NCI-H748 treated with DMSO at 0.1 percent for 48 hours (cell line): ENCODE data around the gene ZDHHC14.
"Not testable (repeated sequence)": the region's sequence is repeated elsewhere in the genome, so short reads cannot be mapped to it uniquely, and the experiment has no call there.

Experiments
- DNase-seq: peaks from one replicate; lab custom pipeline; 2025; lab: John Stamatoyannopoulos, UW

Gene ZDHHC14

DNA sequence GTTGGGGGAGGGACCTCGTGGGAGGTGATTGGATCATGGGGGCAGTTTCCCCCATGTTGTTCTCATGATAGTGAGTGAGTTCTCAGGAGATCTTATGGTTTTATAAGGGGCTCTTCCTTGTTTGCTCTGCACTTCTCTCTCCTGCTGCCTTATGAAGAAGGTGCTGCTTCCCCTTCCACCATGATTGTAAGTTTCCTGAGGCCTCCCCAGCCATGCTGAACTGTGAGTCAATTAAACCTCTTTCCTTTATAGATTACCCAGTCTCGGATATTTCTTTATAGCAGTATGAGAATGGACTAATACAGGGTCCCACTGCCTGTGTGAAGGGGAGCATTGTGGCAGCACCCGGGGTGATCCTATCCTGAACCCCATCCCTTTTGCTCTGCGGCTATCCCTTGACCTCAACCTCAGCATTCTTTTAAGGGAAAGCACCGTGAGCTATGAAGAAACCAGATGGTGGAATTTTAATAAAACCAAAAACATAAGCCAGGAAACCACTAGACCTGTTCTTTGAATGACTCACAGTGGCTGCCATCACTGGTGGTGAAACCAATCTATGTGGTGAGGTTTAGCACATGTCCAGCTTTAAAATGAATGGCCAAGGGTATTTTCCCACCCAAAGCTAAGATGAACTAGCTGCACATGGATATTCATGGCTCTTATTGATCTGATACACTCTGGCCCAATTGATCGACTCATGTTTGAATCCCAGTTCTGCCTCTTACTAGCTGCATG, 62.2 kb downstream of the ZDHHC14 start:
- DNase-seq = no peak

DNA sequence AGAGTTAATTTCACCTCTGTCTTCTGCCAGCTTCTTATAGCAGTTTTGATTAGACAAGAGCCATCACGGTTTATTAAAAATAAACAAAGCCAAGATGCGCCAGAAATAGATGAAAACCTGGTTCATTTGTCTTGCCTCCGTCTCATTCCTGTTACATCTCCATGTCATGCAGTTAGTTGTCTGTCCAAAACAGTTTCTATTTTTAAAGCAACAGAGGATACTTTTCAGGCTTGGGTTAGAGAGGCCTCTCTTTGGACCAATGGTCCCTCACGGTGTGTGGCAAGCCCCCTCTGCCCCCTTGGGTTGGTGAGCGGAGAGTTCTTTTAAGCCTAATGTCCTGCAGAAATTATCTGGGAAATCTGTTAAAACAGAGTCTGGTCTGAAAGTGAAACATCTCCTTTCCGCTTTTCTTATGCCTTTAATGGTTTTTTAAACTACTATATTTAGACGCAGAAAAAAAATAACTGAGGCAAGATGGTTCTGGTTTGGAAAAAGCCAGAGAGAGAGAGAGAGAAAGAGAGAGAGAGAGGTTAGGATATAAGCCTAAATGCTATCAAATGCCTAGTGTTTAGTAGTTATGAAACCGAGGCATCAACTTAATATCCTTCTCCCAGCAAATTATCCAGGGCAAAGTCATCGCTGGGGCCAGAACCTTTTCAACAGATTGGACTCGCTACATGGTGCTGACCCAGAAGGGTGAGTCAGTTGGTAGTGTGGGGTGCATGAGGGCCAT, 64.5 kb downstream of the ZDHHC14 start:
- no peak for DNase-seq

DNA sequence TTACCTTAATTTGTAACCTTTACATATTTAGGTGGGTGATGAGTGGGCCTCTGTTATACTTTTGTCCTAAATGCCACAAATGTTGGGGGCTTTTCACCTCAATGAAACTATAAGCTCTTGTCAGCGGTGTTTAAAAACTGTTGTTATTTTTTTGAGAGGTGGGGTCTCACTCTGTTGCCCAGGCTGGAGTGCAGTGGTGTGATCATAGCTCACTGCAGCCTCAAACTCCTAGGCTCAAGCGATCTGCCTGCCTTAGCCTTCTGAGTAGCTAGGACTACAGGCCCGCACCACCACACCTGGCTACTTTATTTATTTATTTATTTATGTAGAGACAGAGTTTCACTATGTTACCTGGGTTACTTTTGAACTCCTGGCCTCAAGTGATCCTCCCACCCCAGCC, 66.7 kb downstream of the ZDHHC14 start:
- no peak for DNase-seq

DNA sequence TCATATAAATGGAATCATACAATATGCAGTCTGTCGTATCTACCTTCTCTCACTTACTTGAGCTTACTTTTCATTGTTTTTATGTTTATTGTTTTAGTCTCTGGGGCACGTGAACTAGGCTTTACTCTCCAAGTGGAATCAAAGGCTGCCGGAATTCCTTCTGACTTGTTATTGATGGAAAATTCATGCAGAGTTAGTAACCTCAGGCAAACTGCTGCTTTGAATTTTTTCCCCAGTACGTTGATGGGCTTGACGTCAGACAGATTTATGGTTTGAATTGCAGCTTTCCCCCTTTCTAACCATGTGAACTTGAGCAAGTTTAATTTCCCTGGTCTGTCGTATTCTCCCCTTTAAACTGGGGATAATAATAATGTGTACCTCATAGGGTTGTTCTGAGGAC, 68.6 kb downstream of the ZDHHC14 start:
- DNase-seq = no peak

DNA sequence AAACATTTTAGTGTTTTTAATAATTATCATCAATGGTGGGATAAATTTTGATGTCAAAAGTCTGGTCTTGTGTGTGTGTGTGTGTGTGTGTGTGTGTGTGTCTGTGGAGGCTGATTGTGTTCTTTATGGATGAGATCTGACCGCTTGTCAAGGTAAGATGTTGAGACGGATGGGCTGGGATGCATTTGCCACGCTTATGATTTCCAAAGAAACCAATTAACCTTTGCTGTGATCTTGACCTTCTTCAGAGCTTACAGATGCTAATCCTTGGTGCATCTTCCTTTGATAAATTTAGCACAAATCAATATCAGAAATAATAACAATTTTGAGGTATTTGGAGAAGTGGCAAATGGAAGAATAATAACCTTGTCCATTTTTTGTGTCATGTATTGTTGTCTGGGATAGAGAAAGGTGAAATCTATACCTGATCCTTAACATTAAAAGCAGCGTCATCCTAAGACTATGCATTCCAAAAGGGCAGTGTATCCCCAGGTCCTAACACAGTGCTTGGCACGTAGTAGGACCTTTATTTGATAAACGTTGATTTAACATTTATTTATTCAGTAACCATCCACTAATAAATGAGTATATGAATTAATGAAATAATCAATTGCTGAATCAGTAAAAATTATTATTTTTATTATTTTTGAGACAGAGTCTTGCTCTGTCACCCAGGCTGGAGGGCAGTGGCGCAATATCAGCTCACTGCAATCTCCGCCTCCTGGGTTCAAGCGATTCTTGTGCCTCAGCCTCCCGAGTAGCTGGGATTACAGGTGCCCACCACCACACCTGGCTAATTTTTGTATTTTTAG, 70.1 kb downstream of the ZDHHC14 start:
- no peak for DNase-seq

DNA sequence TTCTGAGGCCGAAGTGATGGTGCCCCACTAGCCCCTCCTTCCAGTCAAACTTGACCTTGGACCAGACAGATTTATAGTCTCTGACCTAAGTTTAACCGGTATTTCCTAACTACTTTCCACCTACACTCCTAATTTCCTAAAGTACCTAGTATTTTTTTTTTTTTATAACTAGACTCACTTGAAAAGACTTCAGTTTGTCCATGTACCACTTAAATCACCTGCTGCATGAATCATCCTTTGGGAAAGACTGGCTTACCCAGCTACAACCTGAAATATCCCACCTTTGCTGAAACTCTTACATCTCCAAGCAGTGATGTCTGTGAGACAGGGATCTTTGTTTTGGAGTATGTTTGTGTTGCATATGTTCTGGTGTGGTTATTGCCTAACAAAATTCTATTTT, 71.1 kb downstream of the ZDHHC14 start:
- no peak for DNase-seq

- no peak for DNase-seq
Observed at GRCh38 chr6:157453131-157453530, 72.1 kb downstream of the ZDHHC14 start.

DNA sequence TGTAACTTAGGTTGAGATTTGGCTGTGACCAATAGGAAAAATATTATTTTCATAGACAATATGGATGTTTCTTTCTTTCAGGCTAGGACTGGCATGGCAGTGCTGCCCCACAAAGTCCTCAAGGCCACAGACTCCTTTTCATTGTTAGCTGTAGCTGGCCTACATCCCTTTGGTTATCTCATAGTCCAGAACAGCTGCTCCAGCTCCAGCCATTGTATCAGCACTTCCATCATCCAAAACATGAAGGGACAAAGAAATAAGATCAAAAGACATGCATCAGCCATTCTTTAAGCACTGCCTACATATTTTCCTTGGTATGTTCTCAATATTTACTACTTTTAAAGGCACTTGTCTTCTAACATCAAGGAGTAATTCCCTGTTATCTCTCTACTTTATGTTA, 73.0 kb downstream of the ZDHHC14 start:
- DNase-seq = no peak

DNA sequence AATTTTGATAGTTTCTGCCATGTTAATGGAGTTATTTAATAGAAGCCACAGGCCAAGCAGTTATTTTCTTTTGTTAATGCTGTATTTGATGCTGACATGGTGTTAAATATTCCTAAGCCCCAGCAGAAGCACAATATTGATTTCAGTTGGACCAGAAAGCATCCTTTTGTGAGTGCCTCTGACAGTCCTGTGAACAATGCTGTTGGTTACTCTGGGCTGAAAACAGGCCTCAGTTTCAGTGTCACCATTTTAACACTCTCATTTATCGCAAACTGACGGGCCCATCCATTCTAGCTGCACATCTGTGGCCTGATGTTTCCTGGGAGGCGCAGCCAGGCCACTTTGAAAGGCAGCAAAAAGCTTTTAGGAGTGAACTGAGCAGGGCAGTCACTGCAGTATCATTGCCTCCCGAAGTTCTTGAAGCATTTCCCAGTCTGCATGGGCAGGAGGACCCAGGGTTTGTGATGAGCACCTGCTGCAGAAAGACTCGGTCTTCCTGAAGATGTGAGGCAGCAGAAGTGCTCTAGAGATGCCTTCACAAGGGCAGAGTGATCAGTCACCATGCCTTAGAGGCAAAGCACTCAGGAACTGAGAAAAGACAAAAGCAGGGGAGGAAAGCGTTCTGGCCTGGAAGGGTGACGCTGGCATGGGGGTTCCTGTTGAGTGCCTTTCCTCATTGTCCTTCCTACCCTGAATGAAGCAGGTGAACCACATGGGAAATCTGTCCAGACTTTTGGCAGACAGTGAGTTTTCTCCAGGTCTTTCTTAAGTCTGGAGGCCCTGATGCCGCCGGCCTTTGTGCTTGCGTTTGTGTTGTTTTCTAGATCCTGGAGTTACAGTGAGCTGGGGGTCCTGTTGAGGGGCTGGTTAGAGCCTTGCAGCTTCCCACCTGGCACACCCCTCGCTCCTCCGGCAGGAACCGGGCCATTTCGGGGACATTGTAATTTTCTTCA, 74.0 kb downstream of the ZDHHC14 start:
- no peak for DNase-seq

DNA sequence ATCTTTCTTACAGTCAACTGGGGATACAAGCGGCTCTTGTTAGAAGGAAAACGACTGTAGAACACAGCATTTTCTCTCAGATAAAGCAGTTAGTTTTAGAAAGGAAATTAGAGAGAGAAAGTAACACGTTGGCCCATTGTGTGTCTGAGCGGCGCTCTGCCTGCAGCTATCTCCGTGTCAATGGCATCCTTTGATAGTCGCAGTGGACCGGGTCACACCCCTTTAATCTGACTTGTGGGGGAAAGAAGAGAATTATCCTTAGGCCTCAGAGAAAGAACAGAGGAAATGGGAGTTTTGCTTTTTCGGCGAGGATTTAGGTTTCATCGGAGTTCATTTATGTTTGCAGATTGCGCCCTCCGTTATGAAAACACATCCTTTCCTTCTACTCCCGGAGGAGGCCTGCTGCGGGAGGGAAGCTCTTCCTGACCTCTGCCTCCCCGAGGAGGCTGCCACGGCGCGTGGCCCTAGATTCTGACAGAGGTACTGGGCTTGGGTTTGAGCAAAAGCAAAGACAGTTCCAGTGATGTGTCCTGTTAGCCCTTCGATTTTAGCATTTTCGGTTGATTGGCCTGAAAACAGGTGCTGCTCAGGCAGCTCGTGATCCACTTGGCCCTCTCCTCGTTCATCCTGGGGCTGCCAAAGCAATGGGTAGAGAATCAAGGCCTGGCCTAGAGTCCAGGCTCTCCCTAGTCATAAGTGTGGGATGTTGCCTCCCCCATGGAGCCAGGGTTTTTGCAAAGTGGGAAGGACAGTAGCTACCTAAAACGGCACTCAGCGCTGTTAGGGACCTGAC, 74.9 kb downstream of the ZDHHC14 start:
- DNase-seq = no peak

DNA sequence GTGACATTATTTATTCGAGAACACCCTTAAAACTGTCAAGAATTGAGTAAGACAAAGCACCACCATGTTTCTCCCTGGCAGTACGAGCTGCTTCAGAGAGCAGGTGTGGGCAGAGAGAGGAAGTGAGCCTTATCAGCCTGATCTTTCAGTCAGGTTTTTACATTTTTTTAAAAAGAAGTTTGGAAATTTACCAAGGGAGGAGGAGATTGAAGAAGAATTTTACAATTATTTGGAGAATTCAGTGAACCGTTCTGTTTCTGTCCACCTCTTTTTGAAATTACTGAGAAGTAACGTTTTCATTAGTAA, 75.5 kb downstream of the ZDHHC14 start:
- DNase-seq = no peak

- no peak for DNase-seq
Observed at GRCh38 chr6:157457787-157458186, 76.8 kb downstream of the ZDHHC14 start.

DNA sequence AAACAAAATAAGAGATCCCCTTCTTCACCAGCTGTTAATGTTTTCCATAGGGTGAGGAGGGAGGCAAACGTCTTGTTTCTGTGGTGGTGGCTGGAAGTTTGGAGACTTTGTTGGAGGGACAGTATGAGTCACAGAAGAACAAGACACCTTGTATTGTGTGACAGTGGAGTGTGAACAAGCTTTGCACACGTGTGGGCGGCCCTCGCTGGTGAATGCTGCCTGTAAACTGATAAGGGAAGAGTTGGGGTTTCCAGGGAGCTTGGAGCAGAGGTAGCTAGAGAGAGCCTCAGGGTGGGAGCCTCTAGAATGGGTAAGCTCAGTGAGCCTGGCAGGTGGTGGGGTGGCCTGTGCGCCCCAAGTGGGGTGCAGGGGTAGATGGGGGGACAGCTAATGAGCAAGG, 78.3 kb downstream of the ZDHHC14 start:
- no peak for DNase-seq

DNA sequence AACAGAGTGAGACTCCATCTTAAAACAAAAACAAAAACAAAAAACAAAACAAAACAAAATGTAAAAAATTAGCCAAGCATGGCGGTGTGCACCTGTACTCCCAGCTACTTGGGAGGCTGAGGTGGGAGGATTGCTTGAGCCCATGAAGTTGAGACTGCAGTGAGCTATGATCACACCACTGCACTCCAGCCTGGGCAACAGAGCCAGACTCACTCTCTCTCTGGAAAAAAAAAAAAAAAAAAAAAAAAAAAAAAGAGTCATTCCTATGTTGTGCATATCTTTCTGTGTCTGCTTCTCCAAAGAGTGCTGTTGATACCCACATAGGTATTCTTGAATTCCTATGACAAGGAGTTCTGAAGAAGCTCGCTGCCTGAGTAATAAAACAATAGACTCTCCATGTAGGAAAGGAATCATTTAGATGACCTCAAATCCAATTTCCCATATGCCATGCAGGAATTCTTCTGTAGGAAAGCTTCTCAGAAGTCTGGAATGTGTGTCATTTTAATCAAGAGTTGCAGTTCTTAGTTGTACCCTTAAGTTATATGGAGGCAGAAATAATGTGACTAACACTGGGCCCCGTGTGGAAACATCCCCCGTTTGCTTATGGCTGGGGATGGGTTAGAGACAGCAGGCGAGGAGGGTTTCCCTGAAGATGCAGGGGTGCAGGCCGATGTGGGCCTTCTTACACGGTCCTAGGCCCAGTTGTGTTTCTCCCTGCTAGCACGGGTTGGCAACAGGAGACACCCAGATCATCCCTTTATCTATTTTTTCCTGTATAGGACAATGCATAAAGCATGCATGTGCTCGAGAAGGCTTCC, 79.4 kb downstream of the ZDHHC14 start:
- no peak for DNase-seq

DNA sequence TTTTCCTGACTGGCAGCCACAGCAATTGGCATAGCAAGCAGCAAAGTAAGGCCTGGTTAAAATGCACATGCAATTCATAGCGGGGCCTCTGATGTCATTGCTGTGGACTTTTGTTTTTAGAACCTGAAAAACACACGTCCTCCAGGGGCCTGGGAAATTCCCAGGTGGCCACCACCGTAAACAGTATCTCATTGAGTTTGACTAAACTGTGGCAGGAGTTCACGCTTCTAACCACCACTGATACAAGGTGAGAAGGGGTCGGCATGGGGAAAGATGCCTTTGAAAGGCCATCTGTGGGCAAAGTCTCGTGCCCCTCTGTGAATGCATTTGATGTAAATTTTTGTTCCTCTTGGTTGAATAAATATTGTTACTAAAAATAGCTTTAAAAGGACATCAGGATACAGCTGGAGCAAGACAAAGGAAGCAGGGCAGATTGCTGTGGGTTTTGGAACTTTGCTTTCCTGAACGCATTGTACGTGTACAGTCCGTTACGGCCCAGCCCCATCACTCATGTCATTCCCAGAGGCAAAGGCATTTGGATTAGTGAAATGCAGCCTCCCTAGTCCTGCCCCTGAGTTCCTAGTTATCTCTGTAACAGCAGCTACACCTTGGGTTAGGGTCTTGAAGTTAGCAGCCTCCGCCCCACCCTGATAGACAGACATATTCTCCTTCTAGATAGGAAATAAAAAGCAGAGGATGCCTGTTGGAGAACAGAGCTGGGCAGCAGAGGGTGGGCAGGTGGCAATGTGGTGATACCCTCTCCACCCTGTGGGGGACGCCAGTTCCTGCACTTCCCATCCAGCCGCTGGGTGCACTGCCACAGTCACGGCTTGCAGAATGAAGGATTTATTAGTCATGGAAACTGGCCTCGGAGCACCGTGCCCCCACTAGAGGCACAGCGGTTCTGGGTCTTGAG, 80.3 kb downstream of the ZDHHC14 start:
- DNase-seq = no peak

- no peak for DNase-seq
Observed at GRCh38 chr6:157462956-157463742, 82.2 kb downstream of the ZDHHC14 start.

GRCh38 chr6:157463743-157464135, 82.7 kb downstream of the ZDHHC14 start:
- not testable (repeated sequence) for DNase-seq
